HG03060 (cell line): ENCODE results near the gene FRMD4A.
"Not testable (repeated sequence)": the region's sequence is repeated elsewhere in the genome, so short reads cannot be mapped to it uniquely, and the experiment has no call there.

ENCODE experiments used
- ATAC-seq: cut with Tn5 transposase; IDR thresholded peaks from one replicate; pipeline ENCODE4 v1.9.1; 2021; ENCODE audit warnings: low read depth, moderate number of reproducible peaks; ENCODE audit not compliant: unreplicated experiment

The FRMD4A gene

GRCh38 chr10:13839030-13839429 is 491.7 kb downstream of the FRMD4A start:
- no peak for ATAC-seq

- no peak for ATAC-seq
These were observed 492.8 kb downstream of the FRMD4A start for GRCh38 chr10:13837966-13838365.

GRCh38 chr10:13834581-13835286 is 496.0 kb downstream of the FRMD4A start:
- no peak for ATAC-seq

- ATAC-seq: no peak
These were observed 499.0 kb downstream of the FRMD4A start for GRCh38 chr10:13831711-13832141.

GRCh38 chr10:13830385-13830784 is 500.3 kb downstream of the FRMD4A start:
- no peak for ATAC-seq

GRCh38 chr10:13829790-13830189 is 500.9 kb downstream of the FRMD4A start:
- ATAC-seq: no peak

GRCh38 chr10:13828284-13828683 is 502.4 kb downstream of the FRMD4A start:
- not testable (repeated sequence) for ATAC-seq

- no peak for ATAC-seq
These were observed 503.5 kb downstream of the FRMD4A start for GRCh38 chr10:13827076-13827797.

GRCh38 chr10:13823709-13824405 is 506.9 kb downstream of the FRMD4A start:
- ATAC-seq: no peak

- ATAC-seq: no peak
These were observed 507.5 kb downstream of the FRMD4A start for GRCh38 chr10:13823096-13823708.

- no peak for ATAC-seq
These were observed 508.2 kb downstream of the FRMD4A start for GRCh38 chr10:13822490-13822889.

- ATAC-seq: no peak
These were observed 509.8 kb downstream of the FRMD4A start for GRCh38 chr10:13820964-13821337.

- ATAC-seq: no peak
These were observed 510.4 kb downstream of the FRMD4A start for GRCh38 chr10:13820119-13820963.

GRCh38 chr10:13816195-13816925 is 514.4 kb downstream of the FRMD4A start:
- no peak for ATAC-seq

GRCh38 chr10:13815756-13816155 is 515.0 kb downstream of the FRMD4A start:
- ATAC-seq: no peak

- ATAC-seq: no peak
These were observed 517.2 kb downstream of the FRMD4A start for GRCh38 chr10:13813550-13813949.

GRCh38 chr10:13812804-13813203 is 517.9 kb downstream of the FRMD4A start:
- no peak for ATAC-seq

GRCh38 chr10:13810568-13810967 is 520.2 kb downstream of the FRMD4A start:
- no peak for ATAC-seq

- no peak for ATAC-seq
These were observed 521.3 kb downstream of the FRMD4A start for GRCh38 chr10:13809427-13809826.
